Panc1 (cell line): Measurements from ENCODE around the gene SF3B1.

Source experiments
- CTCF ChIP-seq: fragments of 450-650 bp; IDR thresholded peaks from 2 replicates; pipeline ENCODE4 v1.5.1; 2017; ENCODE audit warnings: mild to moderate bottlenecking
- TCF7L2 ChIP-seq: IDR thresholded peaks from 2 replicates; pipeline ENCODE4 v1.6.1; 2011; ENCODE audit warnings: mild to moderate bottlenecking, low read depth, low read length, inconsistent platforms

GRCh38 chr2:197450465-197450864 lies 15.6 kb upstream of the SF3B1 start:
- no peak for TF ChIP-seq CTCF
- TF ChIP-seq TCF7L2, result no peak
